Thymus (tissue), 11 donors: Measurements from ENCODE around the gene TLR10. TPM values are rescaled to one million over a fixed set of nuclear protein-coding genes. Genes with fewer than 3 reads are reported as not detected.
A peak's percentile ranks its signal among the peaks of the same experiment; 100 is the strongest.

ENCODE experiments used
- DNase-seq, 9 donors: peaks; one replicate each; pipeline ENCODE4 v3.0.0-alpha.2; 2013; ENCODE audit warnings: low spot score in 9 of 9, low read depth in 6 of 9, missing footprints in 1 of 9
- H3K27ac ChIP-seq, 2 donors: one replicate each; pipeline ENCODE4 v1.5.1; 2013; ENCODE audit warnings: control low read depth in 1 of 2, low read depth in 1 of 2, low read length in 1 of 2, mild to moderate bottlenecking in 1 of 2, moderate library complexity in 1 of 2
- H3K27me3 ChIP-seq, 2 donors: one replicate each; pipeline ENCODE4 v1.5.1; 2013; ENCODE audit warnings: low read length in 1 of 2; ENCODE audit not compliant: control insufficient read depth in 2 of 2, insufficient read depth in 1 of 2
- H3K36me3 ChIP-seq, 2 donors: one replicate each; pipeline ENCODE4 v1.5.1; 2013; ENCODE audit warnings: low read length in 1 of 2, mild to moderate bottlenecking in 1 of 2, moderate library complexity in 1 of 2; ENCODE audit not compliant: control insufficient read depth in 2 of 2, insufficient read depth in 2 of 2
- H3K4me1 ChIP-seq, 2 donors: one replicate each; pipeline ENCODE4 v1.5.1; 2013; ENCODE audit warnings: low read length in 2 of 2; ENCODE audit not compliant: control insufficient read depth in 2 of 2, insufficient read depth in 2 of 2
- H3K4me3 ChIP-seq, 2 donors: one replicate each; pipeline ENCODE4 v1.5.1; 2013; ENCODE audit warnings: low read length in 2 of 2, control low read depth in 1 of 2, mild to moderate bottlenecking in 1 of 2
- H3K9me3 ChIP-seq, 2 donors: one replicate each; pipeline ENCODE4 v1.5.1; 2013; ENCODE audit warnings: low read length in 1 of 2, mild to moderate bottlenecking in 1 of 2; ENCODE audit not compliant: control insufficient read depth in 2 of 2, insufficient read depth in 1 of 2
- WGBS: extraction: QIAGEN DNeasy Blood & Tissue Kit; methylation state at CpG from one replicate; pipeline ENCODE4 v1.1.7; 2013; 5-methylcytosine and 5-hydroxymethylcytosine counted together
- polyA plus RNA-seq: library from polyadenylated mRNA; stranded (reverse); fragments of 200-250 nt; gene quantifications from one replicate; pipeline ENCODE4 v1.2.3, GENCODE V29; 2013
- total RNA-seq: library from RNA; stranded (reverse); fragments of 120-200 nt; gene quantifications from one replicate; pipeline ENCODE4 v1.2.4, GENCODE V29; 2013
- donor health status: healthy.

The TLR10 gene
- total and polyA plus RNA-seq, 2 donors: 4.4 to 8.9 TPM

DNA sequence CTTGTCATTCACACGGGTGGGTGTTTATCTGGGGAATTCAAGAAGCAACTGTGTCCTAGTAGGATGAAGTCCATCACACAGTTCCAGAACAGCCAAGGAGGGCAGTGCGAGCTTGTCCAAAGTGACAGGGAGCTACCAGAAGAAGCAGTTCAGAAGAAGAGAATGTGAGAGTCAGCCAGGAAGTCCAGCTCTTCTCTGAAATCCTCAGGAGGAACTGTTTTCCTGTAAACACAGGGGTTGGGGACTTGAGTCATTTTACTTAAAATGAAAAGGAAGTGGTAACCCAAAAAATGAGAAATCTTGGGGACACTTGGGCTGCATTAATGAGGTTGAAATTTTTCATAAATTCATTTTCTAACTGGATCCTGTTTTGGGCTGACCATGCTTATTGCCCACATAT lies 8.2 kb upstream of the TLR10 start:
- DNase-seq: no peak
- H3K9me3 ChIP-seq: peaks cover 0 to 3% of the 10 kb centered on the region in 2 donors
- H3K27me3 ChIP-seq: no peaks in the 10 kb centered on the region
- H3K4me1 ChIP-seq: no peaks in the 10 kb centered on the region
- H3K36me3 ChIP-seq: no peaks in the 10 kb centered on the region
- 78% methylated on average over 2 of the region's 2 CpGs for WGBS
- H3K27ac ChIP-seq: no peak overlapping the region
- no peak overlapping the region for H3K4me3 ChIP-seq

DNA sequence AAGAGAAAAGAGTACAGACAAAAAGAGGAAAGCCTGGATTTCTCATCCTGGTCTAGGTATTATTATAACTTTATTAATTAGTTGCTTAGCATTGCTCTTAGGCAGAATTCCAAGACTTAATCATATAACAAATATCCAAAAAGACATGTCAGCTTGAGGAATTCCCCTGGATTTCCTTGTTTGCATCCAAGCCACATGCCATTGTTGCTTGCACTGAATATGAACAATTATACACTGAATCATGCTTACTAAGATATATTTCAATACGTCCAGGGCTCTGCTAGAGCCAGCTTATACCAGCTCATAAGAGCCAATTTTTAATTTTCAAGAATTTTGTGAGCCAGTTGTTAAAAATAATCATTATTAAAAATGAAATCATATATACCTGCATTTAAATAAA lies 5.5 kb upstream of the TLR10 start:
- Histone ChIP-seq H3K4me3 (no peak overlapping the region), H3K36me3 (no peaks in the 10 kb centered on the region), H3K4me1 (no peaks in the 10 kb centered on the region), H3K27ac (peak overlapping the region in 1 of 2 donors; percentile 27), H3K27me3 (no peaks in the 10 kb centered on the region), H3K9me3 (peaks cover 0 to 3% of the 10 kb centered on the region in 2 donors)
- no peak for DNase-seq
- WGBS: 90% methylated on average over 1 of the region's 1 CpG

DNA sequence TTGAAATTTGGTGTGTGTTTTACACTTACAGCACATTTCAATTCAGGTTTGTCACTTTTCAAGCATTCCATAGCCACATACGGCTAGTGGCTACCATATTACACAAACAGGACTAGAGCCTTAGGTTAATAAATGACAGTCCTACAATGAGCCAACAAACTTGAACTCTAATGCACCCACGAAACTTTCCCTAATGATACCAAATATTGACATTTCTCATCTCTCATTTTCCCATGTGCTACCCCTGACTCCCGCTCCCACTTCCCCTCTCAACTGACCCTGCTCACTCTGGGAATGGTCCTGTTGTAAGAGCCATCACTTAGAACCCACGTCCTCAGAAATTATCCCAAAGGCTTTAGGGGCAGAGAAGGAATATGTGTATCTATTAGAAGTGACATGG lies 4.9 kb upstream of the TLR10 start:
- no peak overlapping the region for H3K4me3 ChIP-seq
- H3K27ac ChIP-seq: no peak overlapping the region
- DNase-seq: no peak
- 98% methylated on average over 4 of the region's 4 CpGs for WGBS
- H3K27me3 ChIP-seq: no peaks in the 10 kb centered on the region
- peaks cover 1% of the 10 kb centered on the region in 2 donors for H3K4me1 ChIP-seq
- peaks cover 0 to 3% of the 10 kb centered on the region in 2 donors for H3K9me3 ChIP-seq
- no peaks in the 10 kb centered on the region for H3K36me3 ChIP-seq

DNA sequence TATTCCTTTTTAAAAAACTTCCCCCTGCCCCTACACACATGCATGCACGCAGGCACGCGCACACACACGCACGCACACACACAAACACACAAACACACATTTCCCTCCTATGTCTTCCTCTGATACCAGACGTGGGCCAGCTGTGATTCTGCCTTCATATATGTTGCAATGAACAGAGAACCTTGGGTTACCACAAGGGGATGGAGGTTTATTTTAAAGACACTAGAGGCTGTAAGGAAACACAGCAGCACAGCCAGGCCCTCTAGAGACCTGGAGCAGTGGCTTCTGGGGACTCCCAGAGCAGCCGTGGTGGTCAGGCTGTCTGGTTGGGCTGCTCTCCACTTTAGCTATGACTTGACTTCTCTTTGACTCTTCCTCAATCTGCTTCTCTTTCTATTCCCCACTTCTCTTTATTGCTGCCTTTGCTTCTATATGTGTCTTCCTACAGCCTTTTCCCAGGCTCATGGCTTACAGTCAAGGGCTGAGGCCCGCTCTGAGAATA lies 3.2 kb upstream of the TLR10 start:
- WGBS: 95% methylated on average over 8 of the region's 8 CpGs

DNA sequence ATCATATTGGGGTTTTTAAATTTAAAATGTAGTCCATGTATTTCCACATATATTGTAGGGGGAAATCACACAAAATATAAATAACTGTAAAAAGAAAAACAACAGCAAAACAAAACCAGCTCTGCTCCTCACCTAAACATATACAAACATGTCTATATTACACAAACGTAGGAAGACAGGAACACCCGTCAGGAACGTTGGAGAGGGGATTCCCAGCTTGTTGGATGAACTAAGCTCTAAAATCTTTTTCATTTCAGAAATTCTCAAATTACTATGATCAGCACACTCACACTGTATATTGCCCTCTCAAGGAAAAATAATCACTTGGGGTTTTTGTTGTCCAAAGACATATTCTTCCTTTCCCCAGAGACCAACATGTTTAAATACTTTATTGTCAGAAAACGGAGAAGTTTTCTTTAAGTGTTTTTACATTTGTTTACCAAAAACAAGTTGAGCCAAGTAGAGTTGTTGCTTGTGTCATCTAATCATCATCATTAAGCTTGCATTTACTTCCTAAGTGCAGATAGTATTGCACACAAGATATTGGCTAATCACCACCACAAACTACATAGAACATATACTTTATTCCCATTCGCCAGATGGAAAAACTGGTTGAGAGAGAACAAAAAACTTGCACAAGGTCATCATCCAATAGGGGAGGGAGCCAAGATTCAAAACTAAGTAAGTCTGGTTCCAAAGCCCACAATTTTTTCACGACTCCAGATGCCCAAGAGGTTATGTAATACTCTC lies 2.4 kb upstream of the TLR10 start:
- no peak for DNase-seq
- Histone ChIP-seq H3K9me3 (peaks cover 0 to 3% of the 10 kb centered on the region in 2 donors), H3K4me1 (peaks cover 2 to 3% of the 10 kb centered on the region in 2 donors), H3K27ac (no peak overlapping the region), H3K36me3 (no peaks in the 10 kb centered on the region), H3K4me3 (no peak overlapping the region), H3K27me3 (no peaks in the 10 kb centered on the region)
- WGBS: 91% methylated on average over 6 of the region's 6 CpGs

More for the DNA sequence above, 3.2 kb upstream of the TLR10 start:
- H3K4me1 ChIP-seq: peaks cover 2 to 3% of the 10 kb centered on the region in 2 donors
- H3K36me3 ChIP-seq: no peaks in the 10 kb centered on the region
- H3K4me3 ChIP-seq: no peak overlapping the region
- H3K27ac ChIP-seq: no peak overlapping the region
- H3K27me3 ChIP-seq: no peaks in the 10 kb centered on the region
- H3K9me3 ChIP-seq: peaks cover 0 to 3% of the 10 kb centered on the region in 2 donors
- DNase-seq: peak in 1 of 9 donors; percentile 26

DNA sequence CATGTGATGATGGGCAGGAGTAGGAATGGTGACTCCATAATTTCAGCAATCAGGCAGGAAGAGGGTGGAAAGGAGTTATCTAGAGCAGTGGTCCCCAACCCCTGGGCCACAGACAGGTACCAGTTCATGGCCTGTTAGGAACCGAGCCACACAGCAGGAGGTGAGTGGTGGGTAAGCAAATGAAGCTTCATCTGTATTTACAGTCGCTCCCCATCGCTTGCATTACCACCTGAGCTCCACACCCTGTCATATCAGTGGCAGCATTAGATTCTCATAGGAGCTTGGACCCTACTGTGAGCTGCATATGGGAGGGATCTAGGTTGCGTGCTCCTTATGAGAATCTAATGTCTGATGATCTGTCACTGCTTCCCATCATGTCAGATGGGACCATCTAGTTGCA lies 1.4 kb upstream of the TLR10 start:
- no peak overlapping the region for H3K27ac ChIP-seq
- DNase-seq: no peak
- no peaks in the 10 kb centered on the region for H3K27me3 ChIP-seq
- 100% methylated on average over 4 of the region's 4 CpGs for WGBS
- H3K9me3 ChIP-seq: no peaks in the 10 kb centered on the region
- no peaks in the 10 kb centered on the region for H3K36me3 ChIP-seq
- H3K4me1 ChIP-seq: peaks cover 2 to 3% of the 10 kb centered on the region in 2 donors
- H3K4me3 ChIP-seq: no peak overlapping the region

DNA sequence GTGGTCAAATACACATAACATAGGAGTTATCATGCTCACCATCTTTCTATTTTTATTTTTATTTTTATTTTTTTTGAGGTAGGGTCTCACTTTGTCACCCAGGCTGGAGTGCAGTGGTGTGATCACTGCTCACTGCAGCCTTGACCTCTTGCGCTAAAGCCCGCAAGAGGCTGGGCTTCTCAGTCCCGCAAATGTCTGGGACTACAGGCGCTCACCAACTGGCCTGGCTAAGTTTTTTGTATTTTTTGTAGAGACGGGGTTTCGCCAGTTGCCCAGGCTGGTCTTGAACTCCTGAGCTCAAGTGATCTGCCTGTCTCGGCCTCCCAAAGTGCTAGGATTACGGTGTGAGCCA lies 295 bp upstream of the TLR10 start:
- H3K27me3 ChIP-seq: no peaks in the 10 kb centered on the region
- no peak overlapping the region for H3K4me3 ChIP-seq
- H3K9me3 ChIP-seq: no peaks in the 10 kb centered on the region
- WGBS: 91% methylated on average over 8 of the region's 8 CpGs
- no peak overlapping the region for H3K27ac ChIP-seq
- DNase-seq: no peak
- H3K4me1 ChIP-seq: peaks cover 2 to 3% of the 10 kb centered on the region in 2 donors
- no peaks in the 10 kb centered on the region for H3K36me3 ChIP-seq

DNA sequence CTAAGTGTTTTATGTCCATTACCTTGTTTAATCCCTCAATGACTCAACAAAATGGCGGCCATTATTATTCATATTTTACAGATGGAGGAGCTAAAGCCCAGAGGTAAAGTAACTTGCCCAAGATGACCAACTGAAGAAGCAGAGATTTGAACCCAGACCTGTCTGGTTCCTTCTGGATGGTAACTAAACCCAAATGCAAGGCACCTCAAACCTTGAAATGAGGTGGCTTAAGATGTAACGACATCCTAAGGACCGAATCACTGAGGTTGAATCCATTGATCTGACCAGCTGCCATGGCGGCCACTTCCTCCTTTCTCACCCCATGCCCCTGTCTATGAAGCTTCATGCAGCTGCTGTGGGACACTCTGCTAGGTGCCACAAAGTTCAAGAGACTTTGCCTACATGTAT lies 932 bp downstream of the TLR10 start:
- no peaks in the 10 kb centered on the region for H3K27me3 ChIP-seq
- no peaks in the 10 kb centered on the region for H3K9me3 ChIP-seq
- DNase-seq: no peak
- H3K4me3 ChIP-seq: no peak overlapping the region
- peaks cover 2 to 3% of the 10 kb centered on the region in 2 donors for H3K4me1 ChIP-seq
- no peaks in the 10 kb centered on the region for H3K36me3 ChIP-seq
- 94% methylated on average over 4 of the region's 4 CpGs for WGBS
- no peak overlapping the region for H3K27ac ChIP-seq

DNA sequence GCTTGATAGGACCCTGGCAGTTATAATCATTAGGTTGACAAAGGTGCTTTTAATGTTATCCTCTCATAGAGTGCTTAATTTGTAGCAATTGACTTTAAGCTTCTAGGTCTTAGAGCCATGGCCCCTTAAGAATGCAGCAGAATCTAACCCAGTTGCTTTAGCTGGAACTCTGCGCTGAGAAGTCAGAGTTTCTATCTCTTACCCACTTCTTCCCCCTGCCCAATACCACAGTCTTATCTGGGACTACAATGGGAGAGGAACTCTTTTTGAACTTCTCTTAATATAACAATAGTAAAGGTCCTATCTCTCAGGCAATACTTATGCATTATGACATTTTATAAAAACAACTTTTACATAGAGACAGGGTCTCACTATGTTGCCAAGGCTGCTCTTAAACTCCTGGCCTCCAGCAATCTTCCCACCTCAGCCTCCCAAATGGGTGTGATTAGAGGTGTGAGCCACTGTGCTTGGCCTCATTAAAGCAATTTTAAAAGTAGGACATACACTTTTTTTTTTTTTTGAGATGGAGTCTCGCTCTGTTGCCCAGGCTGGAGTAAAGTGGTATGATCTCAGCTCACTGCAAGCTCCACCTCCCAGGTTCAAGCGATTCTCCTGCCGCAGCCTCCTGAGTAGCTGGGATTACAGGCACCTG lies 1.8 kb downstream of the TLR10 start:
- Histone ChIP-seq H3K27me3 (no peaks in the 10 kb centered on the region), H3K4me1 (peaks cover 2 to 3% of the 10 kb centered on the region in 2 donors), H3K27ac (no peak overlapping the region), H3K4me3 (no peak overlapping the region), H3K36me3 (no peaks in the 10 kb centered on the region), H3K9me3 (no peaks in the 10 kb centered on the region)
- DNase-seq: no peak
- WGBS: 90% methylated on average over 4 of the region's 4 CpGs
